ENCODE measurements around the gene CRABP2. TPM values are rescaled to one million over a fixed set of nuclear protein-coding genes. Genes with fewer than 3 reads are reported as not detected.

CRABP2 gene
- total and polyA plus RNA-seq, 2 donors (not counting 3 experiments of a cell fraction or from before 2014, with no cell fraction given): 0.32 to 1.0 TPM

- Histone ChIP-seq H3K9me3 (replicated peaks; ENCODE audit: control insufficient read depth, insufficient read depth, low read length) (no peaks in the 10 kb centered on the region), H2AFZ (ENCODE audit: low read depth, low read length) (no peak overlapping the region), H3K79me2 (ENCODE audit: control insufficient read depth, insufficient read depth, low read length) (no peaks in the 10 kb centered on the region), H3K9me1 (replicated peaks; ENCODE audit: control insufficient read depth, extremely low read depth, insufficient read depth, low read length) (no peaks in the 10 kb centered on the region), H3K4me3 (replicated peaks in 1 of 3; ENCODE audit: insufficient read depth in 1 of 3, low read depth in 1 of 3, low read length in 3 of 3) (no peak overlapping the region), H3K36me3 (ENCODE audit: control insufficient read depth in 2 of 2, extremely low read depth in 1 of 2, insufficient read depth in 2 of 2, low read length in 2 of 2) (no peaks in the 10 kb centered on the region), H3K9ac (replicated peaks; ENCODE audit: extremely low read depth, insufficient read depth, low read length) (no peak overlapping the region), H3K27me3 (ENCODE audit: control insufficient read depth in 2 of 2, insufficient read depth in 2 of 2, low read length in 2 of 2) (peaks cover 11 to 12% of the 10 kb centered on the region in 2 experiments), H3K27ac (ENCODE audit: insufficient read depth, low read depth, low read length) (no peak overlapping the region), H3K4me1 (ENCODE audit: control insufficient read depth, extremely low read depth, insufficient read depth, low read length) (no peaks in the 10 kb centered on the region), H3K4me2 (ENCODE audit: insufficient read depth, low read length) (no peak overlapping the region), H4K20me1 (replicated peaks; ENCODE audit: control insufficient read depth, extremely low read depth, insufficient read depth, low read length) (no peaks in the 10 kb centered on the region)
- ChIA-PET CTCF (interaction anchor here (1.1 to 16.7 kb wide), 3 partner anchors 8 to 29 kb away, joined by 3 to 453 read pairs (median 13); partner anchors contain the start of gene CRABP2), POLR2A (no interaction called here)
- TF ChIP-seq GATA2 (IDR thresholded peaks at IDR 0.05; ENCODE audit: insufficient read depth, insufficient read length, low read depth, low read length): no peak
- TF ChIP-seq POLR2AphosphoS5 (IDR thresholded peaks at IDR 0.05; ENCODE audit: insufficient read depth, low read depth, low read length): no peak
- no peak for TF ChIP-seq MYC (IDR thresholded peaks at IDR 0.05; ENCODE audit: low read depth, low read length)
- TF ChIP-seq POLR2A (IDR thresholded peaks at IDR 0.05; ENCODE audit: low read depth, low read length): no peak
- TF ChIP-seq CTCF (IDR thresholded peaks at IDR 0.05; ENCODE audit: extremely low read depth in 1 of 2, insufficient read depth in 1 of 2, low read depth in 1 of 2, low read length in 2 of 2): no peak
- TF ChIP-seq MAX (IDR thresholded peaks at IDR 0.05; ENCODE audit: insufficient read depth, insufficient read length): no peak
- no peak for TF ChIP-seq JUN (IDR thresholded peaks at IDR 0.05; ENCODE audit: borderline replicate concordance, insufficient read depth, insufficient read length, low read depth)
- no peak for TF ChIP-seq EZH2 (IDR thresholded peaks at IDR 0.05; ENCODE audit: borderline replicate concordance, low read depth, low read length, severe bottlenecking)
- TF ChIP-seq FOS (IDR thresholded peaks at IDR 0.05; ENCODE audit: borderline replicate concordance, insufficient read depth, low read length): no peak
- no peak for DNase-seq (ENCODE audit: low read depth, low spot score)
- peak; percentile 47 for FAIRE-seq
- dilution Hi-C loops (cut with MboI; ENCODE audit: extremely low pct_ligation_motif_present, low sequenced_read_pairs): no loop called here
- no TSS peak for BruUV-seq (replicated peaks)
- intact Hi-C loops (cut with micrococcal nuclease): no loop called here
These were observed 8.6 kb downstream of the CRABP2 start for GRCh38 chr1:156696755-156697154.

Measured in endothelial cell of umbilical vein (primary cell).